Dermis microvascular lymphatic vessel endothelial cell (primary cell): ENCODE results near the gene TRAPPC12. TPM values are rescaled to one million over a fixed set of nuclear protein-coding genes. Genes with fewer than 3 reads are reported as not detected.

Source experiments
- DNase-seq, 2 donors: peaks; one replicate each; pipeline versions ENCODE4 v3.0.0 to v3.0.0-alpha.2; 2010; ENCODE audit warnings: low read depth in 2 of 2
- total RNA-seq: library from RNA; depleted of rRNA; stranded (reverse); fragments of >200 nt; gene quantifications from 2 replicates; pipeline ENCODE4 v1.2.1, GENCODE V29; 2014

The TRAPPC12 gene
- total RNA-seq, 1 donor from 2014 or later: 27.0 TPM

GRCh38 chr2:3468296-3468988, 88.9 kb downstream of the TRAPPC12 start:
- no peak for DNase-seq

GRCh38 chr2:3469486-3469885, 90.0 kb downstream of the TRAPPC12 start:
- DNase-seq: no peak

GRCh38 chr2:3470166-3470651, 90.7 kb downstream of the TRAPPC12 start:
- DNase-seq: no peak

- DNase-seq: no peak
Measured at GRCh38 chr2:3470856-3471737, 91.6 kb downstream of the TRAPPC12 start.

- DNase-seq: no peak
Measured at GRCh38 chr2:3472296-3472695, 92.8 kb downstream of the TRAPPC12 start.

GRCh38 chr2:3472966-3473365, 93.5 kb downstream of the TRAPPC12 start:
- DNase-seq: no peak

GRCh38 chr2:3475771-3476170, 96.3 kb downstream of the TRAPPC12 start:
- DNase-seq: no peak

- DNase-seq: no peak
Measured at GRCh38 chr2:3476321-3476984, 97.0 kb downstream of the TRAPPC12 start.

- DNase-seq: no peak
Measured at GRCh38 chr2:3476985-3477327, 97.5 kb downstream of the TRAPPC12 start.

GRCh38 chr2:3478846-3479385, 99.4 kb downstream of the TRAPPC12 start:
- DNase-seq: no peak

GRCh38 chr2:3479430-3480320, 100.2 kb downstream of the TRAPPC12 start:
- peak in 1 of 2 donors; percentile 19 for DNase-seq

GRCh38 chr2:3480352-3481010, 101.0 kb downstream of the TRAPPC12 start:
- no peak for DNase-seq

GRCh38 chr2:3481011-3481400, 101.5 kb downstream of the TRAPPC12 start:
- no peak for DNase-seq

GRCh38 chr2:3481736-3482362, 102.4 kb downstream of the TRAPPC12 start:
- DNase-seq: no peak

- DNase-seq: no peak
Measured at GRCh38 chr2:3482363-3482821, 102.9 kb downstream of the TRAPPC12 start.

- no peak for DNase-seq
Measured at GRCh38 chr2:3483227-3483985, 103.9 kb downstream of the TRAPPC12 start.

GRCh38 chr2:3483986-3484960, 104.8 kb downstream of the TRAPPC12 start:
- DNase-seq: no peak

- DNase-seq: no peak
Measured at GRCh38 chr2:3485166-3485565, 105.7 kb downstream of the TRAPPC12 start.
